A673 (cell line): ENCODE data around the gene GRAP2. TPM values are rescaled to one million over a fixed set of nuclear protein-coding genes. Genes with fewer than 3 reads are reported as not detected.

Source experiments
- BruUV-seq: library from RNA; stranded (reverse); fragments of 400-500 nt; replicated peaks from 2 replicates; lab custom pipeline; 2021; lab: Mats Ljungman, UMichigan
- CTCF ChIA-PET: fragments of 300-600 bp; sonication (Branson Sonifier 250); formaldehyde crosslinking; loops from one replicate; lab custom pipeline; 2022; ENCODE audit warnings: antibody characterized with exemption; lab: Charles Lee
- POLR2A ChIA-PET: fragments of 300-600 bp; sonication (Branson Sonifier 250); formaldehyde crosslinking; loops from one replicate; lab custom pipeline; 2022; ENCODE audit warnings: antibody characterized with exemption; ENCODE audit not compliant: low non-redundant PET; lab: Charles Lee
- DNase-seq: peaks from one replicate; pipeline ENCODE4 v3.0.0-alpha.2; 2015; ENCODE audit warnings: low spot score
- H3K27ac ChIP-seq: fragments of 200-600 bp; sonication (generic); 2 replicates; pipeline ENCODE4 v1.5.1; 2016; ENCODE audit warnings: mixed run types, low read depth, mild to moderate bottlenecking, mixed read lengths, antibody characterized with exemption, low read length; ENCODE audit not compliant: poor library complexity, severe bottlenecking
- H3K27me3 ChIP-seq: fragments of 200-600 bp; sonication (generic); replicated peaks from 2 replicates; pipeline ENCODE4 v1.6.1; 2017; ENCODE audit warnings: mixed run types, low read depth, mild to moderate bottlenecking, mixed read lengths, antibody characterized with exemption, low read length; ENCODE audit not compliant: insufficient read depth, poor library complexity
- H3K36me3 ChIP-seq: fragments of 200-600 bp; sonication (generic); 2 replicates; pipeline ENCODE4 v1.6.1; 2016; ENCODE audit warnings: mixed run types, mild to moderate bottlenecking, mixed read lengths, antibody characterized with exemption, low read length; ENCODE audit not compliant: insufficient read depth, poor library complexity, severe bottlenecking
- H3K4me1 ChIP-seq: fragments of 200-600 bp; sonication (generic); 2 replicates; pipeline ENCODE4 v1.6.1; 2017; ENCODE audit warnings: mixed run types, mild to moderate bottlenecking, mixed read lengths, antibody characterized with exemption, low read length; ENCODE audit not compliant: insufficient read depth, poor library complexity, severe bottlenecking
- H3K4me3 ChIP-seq: fragments of 200-600 bp; sonication (generic); 2 replicates; pipeline ENCODE4 v1.5.1; 2016; ENCODE audit warnings: low read depth, mixed run types, mild to moderate bottlenecking, mixed read lengths, low read length; ENCODE audit not compliant: poor library complexity, severe bottlenecking
- H3K9me3 ChIP-seq: fragments of 200-600 bp; sonication (generic); 2 replicates; pipeline ENCODE4 v1.6.1; 2016; ENCODE audit warnings: mixed run types, low read depth, mild to moderate bottlenecking, mixed read lengths, antibody characterized with exemption, low read length; ENCODE audit not compliant: poor library complexity, severe bottlenecking
- CTCF ChIP-seq: fragments of 300-800, 200-600 bp; sonication (generic); conservative IDR thresholded peaks from 2 replicates; pipeline ENCODE4 v1.5.1; 2017; ENCODE audit warnings: low read depth, mild to moderate bottlenecking, antibody characterized with exemption, low read length, moderate library complexity, mixed read lengths
- EZH2 ChIP-seq: fragments of 200-600 bp; sonication (generic); IDR thresholded peaks from 2 replicates; pipeline ENCODE4 v1.6.1; 2017; ENCODE audit warnings: borderline replicate concordance, low read depth, mild to moderate bottlenecking, mixed read lengths, antibody characterized with exemption, low read length; ENCODE audit not compliant: poor library complexity, severe bottlenecking
- intact Hi-C: fragments of 100-400 bp; cut with micrococcal nuclease; formaldehyde crosslinking; loops from one replicate; pipeline ENCODE4 v1.10.0; 2022; ENCODE audit not compliant: unreplicated experiment
- total RNA-seq: library from RNA; stranded (reverse); gene quantifications from 2 replicates; pipeline ENCODE4 v1.2.3, GENCODE V29; 2021

GRAP2 gene
- total RNA-seq, 1 experiment from 2014 or later = not detected

GRCh38 chr22:39996732-39997131 lies 95.8 kb downstream of the GRAP2 start:
- ChIA-PET POLR2A (interaction anchor here (0.6 kb wide), 1 partner anchor 443 kb away, joined by 3 read pairs; no protein-coding TSS in a partner anchor), CTCF (no interaction called here)
- Histone ChIP-seq H3K36me3 (no peaks in the 10 kb centered on the region), H3K27ac (no peak overlapping the region), H3K27me3 (no peaks in the 10 kb centered on the region), H3K9me3 (no peaks in the 10 kb centered on the region), H3K4me3 (no peak overlapping the region), H3K4me1 (no peaks in the 10 kb centered on the region)
- intact Hi-C loops = no loop called here
- no TSS peak for BruUV-seq
- TF ChIP-seq EZH2 = no peak
- TF ChIP-seq CTCF = no peak
- no peak for DNase-seq

- POLR2A ChIA-PET = interaction anchor here (0.6 kb wide), 1 partner anchor 444 kb away, joined by 3 read pairs; no protein-coding TSS in a partner anchor
- no peak for DNase-seq
- CTCF ChIA-PET = no interaction called here
- H3K27me3 ChIP-seq = no peaks in the 10 kb centered on the region
- no peaks in the 10 kb centered on the region for H3K36me3 ChIP-seq
- no peak overlapping the region for H3K27ac ChIP-seq
- H3K9me3 ChIP-seq = no peaks in the 10 kb centered on the region
- intact Hi-C loops = no loop called here
- BruUV-seq = no TSS peak
- TF ChIP-seq CTCF (no peak), EZH2 (no peak)
- no peak overlapping the region for H3K4me3 ChIP-seq
- no peaks in the 10 kb centered on the region for H3K4me1 ChIP-seq
These were observed 96.5 kb downstream of the GRAP2 start for GRCh38 chr22:39997421-39997820.

- Histone ChIP-seq H3K27ac (no peak overlapping the region), H3K9me3 (no peaks in the 10 kb centered on the region), H3K4me1 (no peaks in the 10 kb centered on the region), H3K27me3 (no peaks in the 10 kb centered on the region), H3K4me3 (no peak overlapping the region), H3K36me3 (no peaks in the 10 kb centered on the region)
- DNase-seq = no peak
- no TSS peak for BruUV-seq
- ChIA-PET CTCF (no interaction called here), POLR2A (no interaction called here)
- TF ChIP-seq EZH2 (no peak), CTCF (no peak)
- intact Hi-C loops = no loop called here
These were observed 97.2 kb downstream of the GRAP2 start for GRCh38 chr22:39997939-39998726.
